ENCODE results near the gene IKZF1. TPM values are rescaled to one million over a fixed set of nuclear protein-coding genes. Genes with fewer than 3 reads are reported as not detected.

IKZF1 gene
- total RNA-seq, 1 experiment from 2014 or later = 0.57 TPM

GRCh38 chr7:50267525-50268041 is 36.9 kb upstream of the IKZF1 start:
- POLR2A ChIA-PET = no interaction called here
- no peak overlapping the region for H2AFZ ChIP-seq (ENCODE audit: low read depth, low read length, poor library complexity, severe bottlenecking)
- no peak overlapping the region for H3K9ac ChIP-seq (ENCODE audit: low read length)
- DNase-seq (ENCODE audit: low read depth, low spot score) (no peak), ATAC-seq (no peak)
- H3K36me3 ChIP-seq (ENCODE audit: control insufficient read depth in 1 of 2, insufficient read depth in 2 of 2, low read length in 2 of 2) = no peaks in the 10 kb centered on the region
- RAD21 ChIA-PET (ENCODE audit: low non-redundant PET in 1 of 2, low total read pairs in 2 of 2, uncharacterized antibody in 2 of 2, unreplicated experiment in 2 of 2) = no interaction called here
- H3K4me2 ChIP-seq (ENCODE audit: low read length) = no peak overlapping the region
- no peak overlapping the region for H3K4me3 ChIP-seq (replicated peaks in 1 of 2; ENCODE audit: low read depth in 1 of 2, low read length in 2 of 2)
- TF ChIP-seq SP1 (IDR thresholded peaks at IDR 0.05; ENCODE audit: low read depth) (no peak), CEBPB (IDR thresholded peaks at IDR 0.05; ENCODE audit: low read depth) (no peak), ZNF274 (IDR thresholded peaks at IDR 0.05; ENCODE audit: low read depth, low read length) (no peak), FOSL1 (IDR thresholded peaks at IDR 0.05; ENCODE audit: low read depth) (no peak), YY1 (IDR thresholded peaks at IDR 0.05; ENCODE audit: extremely low read depth, insufficient replicate concordance, low read depth, low read length) (no peak), CTCF (IDR thresholded peaks at IDR 0.05 in 2 of 3, conservative IDR thresholded peaks at IDR 0.05 in 1 of 3; ENCODE audit: borderline replicate concordance in 1 of 3, insufficient read depth in 1 of 3, low read depth in 2 of 3, low read length in 2 of 3) (no peak), ZFX (IDR thresholded peaks at IDR 0.05) (no peak), JUND (IDR thresholded peaks at IDR 0.05) (no peak), EZH2 (IDR thresholded peaks at IDR 0.05) (no peak), TCF7L2 (IDR thresholded peaks at IDR 0.05; ENCODE audit: borderline replicate concordance, extremely low read depth, insufficient read depth, insufficient read length) (no peak), EGR1 (IDR thresholded peaks at IDR 0.05; ENCODE audit: low read depth) (no peak), EZH2phosphoT487 (IDR thresholded peaks at IDR 0.05; ENCODE audit: borderline replicate concordance) (no peak), ELF1 (IDR thresholded peaks at IDR 0.05; ENCODE audit: borderline replicate concordance, low read depth) (no peak), RAD21 (IDR thresholded peaks at IDR 0.05; ENCODE audit: low read depth) (no peak), SIN3A (IDR thresholded peaks at IDR 0.05; ENCODE audit: low read depth) (no peak), CBX3 (IDR thresholded peaks at IDR 0.05; ENCODE audit: low read depth) (no peak), POLR2A (IDR thresholded peaks at IDR 0.05; ENCODE audit: borderline replicate concordance, extremely low read depth, insufficient read depth, insufficient read length) (no peak), MAX (IDR thresholded peaks at IDR 0.05) (no peak)
- TF ChIP-seq, protein P1, sequence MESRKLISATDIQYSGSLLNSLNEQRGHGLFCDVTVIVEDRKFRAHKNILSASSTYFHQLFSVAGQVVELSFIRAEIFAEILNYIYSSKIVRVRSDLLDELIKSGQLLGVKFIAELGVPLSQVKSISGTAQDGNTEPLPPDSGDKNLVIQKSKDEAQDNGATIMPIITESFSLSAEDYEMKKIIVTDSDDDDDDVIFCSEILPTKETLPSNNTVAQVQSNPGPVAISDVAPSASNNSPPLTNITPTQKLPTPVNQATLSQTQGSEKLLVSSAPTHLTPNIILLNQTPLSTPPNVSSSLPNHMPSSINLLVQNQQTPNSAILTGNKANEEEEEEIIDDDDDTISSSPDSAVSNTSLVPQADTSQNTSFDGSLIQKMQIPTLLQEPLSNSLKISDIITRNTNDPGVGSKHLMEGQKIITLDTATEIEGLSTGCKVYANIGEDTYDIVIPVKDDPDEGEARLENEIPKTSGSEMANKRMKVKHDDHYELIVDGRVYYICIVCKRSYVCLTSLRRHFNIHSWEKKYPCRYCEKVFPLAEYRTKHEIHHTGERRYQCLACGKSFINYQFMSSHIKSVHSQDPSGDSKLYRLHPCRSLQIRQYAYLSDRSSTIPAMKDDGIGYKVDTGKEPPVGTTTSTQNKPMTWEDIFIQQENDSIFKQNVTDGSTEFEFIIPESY (IDR thresholded peaks at IDR 0.05; ENCODE audit: extremely low read depth, insufficient replicate concordance, low read length) = no peak
- TF ChIP-seq, protein P2, sequence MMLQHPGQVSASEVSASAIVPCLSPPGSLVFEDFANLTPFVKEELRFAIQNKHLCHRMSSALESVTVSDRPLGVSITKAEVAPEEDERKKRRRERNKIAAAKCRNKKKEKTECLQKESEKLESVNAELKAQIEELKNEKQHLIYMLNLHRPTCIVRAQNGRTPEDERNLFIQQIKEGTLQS (IDR thresholded peaks at IDR 0.05) = no peak
- no peaks in the 10 kb centered on the region for H3K4me1 ChIP-seq (ENCODE audit: control insufficient read depth in 1 of 2, insufficient read depth in 2 of 2, low read length in 2 of 2)
- BruUV-seq (replicated peaks) = no TSS peak
- intact Hi-C loops (cut with micrococcal nuclease) = no loop called here
- H3K27me3 ChIP-seq (ENCODE audit: insufficient read depth, low read length) = no peaks in the 10 kb centered on the region
- H3K9me2 ChIP-seq (ENCODE audit: insufficient read depth) = no peaks in the 10 kb centered on the region
- CTCF ChIA-PET = no interaction called here
- H3K9me3 ChIP-seq (ENCODE audit: control insufficient read depth in 1 of 2, insufficient read depth in 1 of 2, low read depth in 1 of 2, low read length in 2 of 2) = no peaks in the 10 kb centered on the region
- H3K79me2 ChIP-seq (ENCODE audit: insufficient read depth, low read length) = no peaks in the 10 kb centered on the region
- H3K27ac ChIP-seq (ENCODE audit: low read depth, low read length) = no peak overlapping the region
- no peaks in the 10 kb centered on the region for H4K20me1 ChIP-seq (ENCODE audit: insufficient read depth)
